ENCODE results near the gene DUSP2.

DUSP2 gene

GRCh38 chr2:96105994-96106715 lies 39.1 kb downstream of the DUSP2 start:
- no peak overlapping the region for H3K4me3 ChIP-seq (replicated peaks; ENCODE audit: low read depth, low read length)
- no peak for DNase-seq (ENCODE audit: extremely low read depth, low read depth)
- TF ChIP-seq, protein P1, sequence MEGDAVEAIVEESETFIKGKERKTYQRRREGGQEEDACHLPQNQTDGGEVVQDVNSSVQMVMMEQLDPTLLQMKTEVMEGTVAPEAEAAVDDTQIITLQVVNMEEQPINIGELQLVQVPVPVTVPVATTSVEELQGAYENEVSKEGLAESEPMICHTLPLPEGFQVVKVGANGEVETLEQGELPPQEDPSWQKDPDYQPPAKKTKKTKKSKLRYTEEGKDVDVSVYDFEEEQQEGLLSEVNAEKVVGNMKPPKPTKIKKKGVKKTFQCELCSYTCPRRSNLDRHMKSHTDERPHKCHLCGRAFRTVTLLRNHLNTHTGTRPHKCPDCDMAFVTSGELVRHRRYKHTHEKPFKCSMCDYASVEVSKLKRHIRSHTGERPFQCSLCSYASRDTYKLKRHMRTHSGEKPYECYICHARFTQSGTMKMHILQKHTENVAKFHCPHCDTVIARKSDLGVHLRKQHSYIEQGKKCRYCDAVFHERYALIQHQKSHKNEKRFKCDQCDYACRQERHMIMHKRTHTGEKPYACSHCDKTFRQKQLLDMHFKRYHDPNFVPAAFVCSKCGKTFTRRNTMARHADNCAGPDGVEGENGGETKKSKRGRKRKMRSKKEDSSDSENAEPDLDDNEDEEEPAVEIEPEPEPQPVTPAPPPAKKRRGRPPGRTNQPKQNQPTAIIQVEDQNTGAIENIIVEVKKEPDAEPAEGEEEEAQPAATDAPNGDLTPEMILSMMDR (IDR thresholded peaks at IDR 0.05; ENCODE audit: low read depth, low read length, missing control alignments): no peak

GRCh38 chr2:96105152-96105915 lies 39.9 kb downstream of the DUSP2 start:
- TF ChIP-seq, protein P1 (IDR thresholded peaks at IDR 0.05; ENCODE audit: low read depth, low read length, missing control alignments): no peak
- no peak for DNase-seq (ENCODE audit: extremely low read depth, low read depth)
- no peak overlapping the region for H3K4me3 ChIP-seq (replicated peaks; ENCODE audit: low read depth, low read length)

DNA sequence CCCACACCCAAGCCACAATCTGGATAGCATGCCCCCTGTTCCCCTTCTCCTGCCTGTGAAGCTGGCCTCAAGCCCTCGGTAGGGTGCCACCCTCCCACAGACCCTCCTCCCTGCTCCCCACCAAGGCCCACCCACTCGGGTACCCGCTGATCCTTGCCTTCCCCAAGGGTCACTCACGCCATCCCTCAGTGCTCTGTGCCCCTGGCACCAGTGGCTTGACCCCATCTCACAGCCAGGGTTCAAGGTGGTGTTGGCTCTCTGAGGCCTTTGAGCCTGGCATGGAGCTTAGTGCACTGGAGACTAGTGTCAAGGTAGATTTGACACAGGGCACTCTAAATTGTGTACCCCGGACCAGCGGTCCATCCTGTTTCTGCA lies 40.8 kb downstream of the DUSP2 start:
- no peak for DNase-seq (ENCODE audit: extremely low read depth, low read depth)
- H3K4me3 ChIP-seq (replicated peaks; ENCODE audit: low read depth, low read length): no peak overlapping the region
- TF ChIP-seq, protein P1 (IDR thresholded peaks at IDR 0.05; ENCODE audit: low read depth, low read length, missing control alignments): no peak

DNA sequence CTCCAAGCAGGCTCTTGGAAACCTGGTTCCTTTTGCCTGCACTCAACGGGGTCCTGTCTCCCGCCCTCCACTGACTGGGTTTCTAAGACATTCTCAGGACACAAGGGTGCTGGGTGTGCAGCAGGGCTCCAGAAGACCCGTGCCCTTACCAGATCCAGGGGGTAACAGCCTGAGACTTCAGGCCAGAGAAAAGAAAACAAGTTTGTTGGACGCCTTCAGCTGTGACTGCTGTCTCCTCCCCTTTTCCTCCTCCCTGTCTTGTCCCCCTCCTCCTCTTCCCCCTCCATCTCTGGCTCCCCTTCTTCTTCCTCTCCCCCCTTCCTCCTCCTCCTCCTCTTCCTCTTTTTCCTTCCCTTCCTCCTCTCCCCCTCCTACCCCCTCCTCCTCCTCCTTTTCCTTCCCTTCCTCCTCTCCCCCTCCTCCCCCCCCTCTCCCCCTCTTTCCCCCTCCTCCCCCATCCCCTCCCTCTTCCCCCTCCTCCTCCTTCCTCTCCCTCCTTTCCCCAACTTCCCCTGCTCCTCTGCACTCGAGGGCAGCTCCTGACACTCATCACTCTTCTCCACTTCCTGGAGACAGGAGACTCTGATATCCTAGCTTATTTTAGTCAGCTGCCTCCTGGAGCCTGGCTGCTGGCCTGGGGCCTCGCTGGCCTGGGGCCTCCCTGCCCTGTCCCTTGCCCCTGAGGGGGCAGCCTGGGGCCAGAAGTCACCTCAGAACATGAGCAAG lies 41.3 kb downstream of the DUSP2 start:
- TF ChIP-seq, protein P1 (IDR thresholded peaks at IDR 0.05; ENCODE audit: low read depth, low read length, missing control alignments): no peak
- DNase-seq (ENCODE audit: extremely low read depth, low read depth): no peak
- no peak overlapping the region for H3K4me3 ChIP-seq (replicated peaks; ENCODE audit: low read depth, low read length)

- H3K4me3 ChIP-seq (replicated peaks; ENCODE audit: low read depth, low read length): no peak overlapping the region
- TF ChIP-seq, protein P1 (IDR thresholded peaks at IDR 0.05; ENCODE audit: low read depth, low read length, missing control alignments): no peak
- DNase-seq (ENCODE audit: extremely low read depth, low read depth): no peak
Observed at GRCh38 chr2:96103187-96103601, 42.0 kb downstream of the DUSP2 start.

DNA sequence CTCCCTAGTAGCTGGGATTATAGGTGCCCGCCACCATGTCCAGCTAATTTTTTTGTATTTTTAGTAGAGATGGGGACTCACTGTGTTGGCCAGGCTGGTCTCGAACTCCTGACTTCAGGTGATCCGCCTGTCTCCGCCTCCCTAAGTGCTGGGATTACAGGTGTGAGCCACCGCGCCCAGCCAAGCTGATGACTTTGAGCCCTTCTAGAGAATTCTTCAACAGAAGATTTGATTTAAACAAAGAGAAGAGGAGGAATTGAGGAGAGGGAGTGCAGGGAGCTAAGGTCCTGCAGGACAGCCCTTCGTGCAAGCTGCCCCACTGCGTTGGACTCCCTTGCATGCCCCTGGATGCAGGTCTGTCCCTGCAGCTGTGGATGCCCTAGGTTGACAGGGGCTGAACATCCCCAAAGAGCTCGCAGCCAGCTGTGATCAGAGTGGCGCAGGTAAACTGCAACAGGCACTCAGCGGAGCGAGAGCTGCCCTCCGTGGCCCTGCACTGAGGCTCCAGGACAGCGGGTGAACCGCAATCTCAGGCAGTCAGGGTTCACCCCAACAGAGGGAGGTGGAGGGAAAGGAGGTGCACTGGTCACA lies 42.5 kb downstream of the DUSP2 start:
- H3K4me3 ChIP-seq (replicated peaks; ENCODE audit: low read depth, low read length): no peak overlapping the region
- DNase-seq (ENCODE audit: extremely low read depth, low read depth): no peak
- TF ChIP-seq, protein P1 (IDR thresholded peaks at IDR 0.05; ENCODE audit: low read depth, low read length, missing control alignments): no peak

Measured in HFF-Myc (cell line).